KG1 (cell line): Measurements from ENCODE around the gene RPLP2.

ENCODE experiments used
- DNase-seq: peaks from one replicate; lab custom pipeline; 2025; lab: John Stamatoyannopoulos, UW

RPLP2 gene

GRCh38 chr11:791658-792534 lies 17.9 kb upstream of the RPLP2 start:
- DNase-seq = no peak

GRCh38 chr11:792535-792821 lies 17.3 kb upstream of the RPLP2 start:
- no peak for DNase-seq

- DNase-seq = no peak
Observed at GRCh38 chr11:792873-793272, 16.9 kb upstream of the RPLP2 start.

GRCh38 chr11:793556-793955 lies 16.2 kb upstream of the RPLP2 start:
- no peak for DNase-seq

- DNase-seq = no peak
Observed at GRCh38 chr11:794013-794765, 15.6 kb upstream of the RPLP2 start.

- DNase-seq = no peak
Observed at GRCh38 chr11:794766-795633, 14.8 kb upstream of the RPLP2 start.

- peak; percentile 21 for DNase-seq
Observed at GRCh38 chr11:795634-796564, 13.9 kb upstream of the RPLP2 start.

- no peak for DNase-seq
Observed at GRCh38 chr11:796565-797295, 13.0 kb upstream of the RPLP2 start.

GRCh38 chr11:797296-798092 lies 12.3 kb upstream of the RPLP2 start:
- peak; percentile 50 for DNase-seq

- peak; percentile 73 for DNase-seq
Observed at GRCh38 chr11:798093-798713, 11.6 kb upstream of the RPLP2 start, which contains the start of gene SLC25A22. SLC25A22 (minus strand) TSS chr11:798281; CDS start chr11:795006, 3,275 bp downstream.

GRCh38 chr11:799641-800316 lies 10.0 kb upstream of the RPLP2 start:
- no peak for DNase-seq

GRCh38 chr11:800473-800872 lies 9.3 kb upstream of the RPLP2 start:
- DNase-seq = no peak

- no peak for DNase-seq
Observed at GRCh38 chr11:801097-801780, 8.5 kb upstream of the RPLP2 start.

GRCh38 chr11:802018-802617 lies 7.6 kb upstream of the RPLP2 start:
- DNase-seq = no peak

GRCh38 chr11:802693-803466 lies 6.9 kb upstream of the RPLP2 start:
- DNase-seq = no peak

GRCh38 chr11:803467-803742 lies 6.4 kb upstream of the RPLP2 start:
- no peak for DNase-seq
